ENCODE results near the gene NDC80. TPM values are rescaled to one million over a fixed set of nuclear protein-coding genes. Genes with fewer than 3 reads are reported as not detected.

NDC80 gene
- total RNA-seq, 6 experiments from 2014 or later, result 12.7 to 30.2 (median 25.4) TPM

GRCh38 chr18:2635586-2635985 is 64.2 kb downstream of the NDC80 start:
- Mint-ChIP-seq H3K36me3 (ENCODE audit: low read depth) (no peaks in the 10 kb centered on the region), H3K9me3 (no peaks in the 10 kb centered on the region), H3K27ac (no peak overlapping the region), H3K4me1 (ENCODE audit: low read depth) (peaks cover 35% of the 10 kb centered on the region), H3K4me3 (no peak overlapping the region), H3K27me3 (ENCODE audit: insufficient read depth) (peaks cover 25% of the 10 kb centered on the region)
- no peak for DNase-seq
- TF ChIP-seq CTCF (IDR thresholded peaks at IDR 0.05), result no peak

GRCh38 chr18:2636126-2636631 is 64.8 kb downstream of the NDC80 start:
- Mint-ChIP-seq H3K4me3 (no peak overlapping the region), H3K36me3 (ENCODE audit: low read depth) (no peaks in the 10 kb centered on the region), H3K9me3 (no peaks in the 10 kb centered on the region), H3K27ac (no peak overlapping the region), H3K4me1 (ENCODE audit: low read depth) (peaks cover 35% of the 10 kb centered on the region), H3K27me3 (ENCODE audit: insufficient read depth) (peaks cover 22% of the 10 kb centered on the region)
- no peak for DNase-seq
- no peak for TF ChIP-seq CTCF (IDR thresholded peaks at IDR 0.05)

GRCh38 chr18:2641638-2642037 is 70.3 kb downstream of the NDC80 start:
- Mint-ChIP-seq H3K4me1 (ENCODE audit: low read depth) (peaks cover 35% of the 10 kb centered on the region), H3K9me3 (no peaks in the 10 kb centered on the region), H3K27ac (no peak overlapping the region), H3K36me3 (ENCODE audit: low read depth) (no peaks in the 10 kb centered on the region), H3K4me3 (peak overlapping the region; percentile 35; the same call in 1 of the 2 replicates), H3K27me3 (ENCODE audit: insufficient read depth) (peaks cover 5% of the 10 kb centered on the region; the same call in 1 of the 2 replicates)
- no peak for DNase-seq
- no peak for TF ChIP-seq CTCF (IDR thresholded peaks at IDR 0.05)

- Mint-ChIP-seq H3K27ac (no peak overlapping the region), H3K4me3 (no peak overlapping the region), H3K27me3 (ENCODE audit: insufficient read depth) (peaks cover 5% of the 10 kb centered on the region; the same call in 1 of the 2 replicates), H3K9me3 (no peaks in the 10 kb centered on the region), H3K36me3 (ENCODE audit: low read depth) (no peaks in the 10 kb centered on the region), H3K4me1 (ENCODE audit: low read depth) (peaks cover 24% of the 10 kb centered on the region)
- TF ChIP-seq CTCF (IDR thresholded peaks at IDR 0.05), result no peak
- DNase-seq, result no peak
Measured at GRCh38 chr18:2642771-2643170, 71.4 kb downstream of the NDC80 start.

GRCh38 chr18:2644535-2644934 is 73.2 kb downstream of the NDC80 start:
- H3K9me3 Mint-ChIP-seq, result no peaks in the 10 kb centered on the region
- DNase-seq, result no peak
- TF ChIP-seq CTCF (IDR thresholded peaks at IDR 0.05), result no peak
- no peaks in the 10 kb centered on the region for H3K36me3 Mint-ChIP-seq (ENCODE audit: low read depth)
- H3K4me1 Mint-ChIP-seq (ENCODE audit: low read depth), result peaks cover 10% of the 10 kb centered on the region
- peaks cover 2% of the 10 kb centered on the region; the same call in 1 of the 2 replicates for H3K27me3 Mint-ChIP-seq (ENCODE audit: insufficient read depth)
- H3K4me3 Mint-ChIP-seq, result no peak overlapping the region
- no peak overlapping the region for H3K27ac Mint-ChIP-seq

GRCh38 chr18:2651981-2652380 is 80.6 kb downstream of the NDC80 start:
- Mint-ChIP-seq H3K27me3 (ENCODE audit: insufficient read depth) (peaks cover 4% of the 10 kb centered on the region), H3K4me1 (ENCODE audit: low read depth) (peaks cover 13% of the 10 kb centered on the region), H3K9me3 (no peaks in the 10 kb centered on the region), H3K4me3 (no peak overlapping the region), H3K27ac (no peak overlapping the region), H3K36me3 (ENCODE audit: low read depth) (no peaks in the 10 kb centered on the region)
- no peak for DNase-seq
- no peak for TF ChIP-seq CTCF (IDR thresholded peaks at IDR 0.05)

All from HFFc6 (cell line).